GF-D8 (cell line): ENCODE measurements around the gene ELOVL7.
"Not testable (repeated sequence)": the region's sequence is repeated elsewhere in the genome, so short reads cannot be mapped to it uniquely, and the experiment has no call there.

Source experiments
- DNase-seq: peaks from one replicate; lab custom pipeline; 2025; lab: John Stamatoyannopoulos, UW

The ELOVL7 gene

GRCh38 chr5:60712950-60713349 lies 131.1 kb downstream of the ELOVL7 start:
- no peak for DNase-seq

GRCh38 chr5:60711892-60712291 lies 132.2 kb downstream of the ELOVL7 start:
- not testable (repeated sequence) for DNase-seq

GRCh38 chr5:60710362-60710761 lies 133.7 kb downstream of the ELOVL7 start:
- DNase-seq: no peak

GRCh38 chr5:60705144-60705543 lies 138.9 kb downstream of the ELOVL7 start:
- DNase-seq: no peak

- DNase-seq: no peak
Measured at GRCh38 chr5:60703944-60704343, 140.1 kb downstream of the ELOVL7 start.
